Smooth muscle cell (in vitro differentiated cells): Measurements from ENCODE around the gene KIAA1143. TPM values are rescaled to one million over a fixed set of nuclear protein-coding genes. Genes with fewer than 3 reads are reported as not detected.

Experiments used
- DNase-seq: peaks from one replicate; lab custom pipeline; 2025; ENCODE audit not compliant: unreplicated experiment; lab: John Stamatoyannopoulos, UW
- H2AFZ ChIP-seq: fragments of 200-600 bp; sonication (generic); 2 replicates; pipeline ENCODE4 v1.6.0; 2016; ENCODE audit warnings: antibody characterized with exemption, low read depth, mild to moderate bottlenecking
- H3F3A ChIP-seq: fragments of 200-600 bp; sonication (generic); 2 replicates; pipeline ENCODE4 v1.6.0; 2017; ENCODE audit warnings: antibody characterized with exemption, low read depth
- H3K27ac ChIP-seq: fragments of 200-600 bp; sonication (generic); 2 replicates; pipeline ENCODE4 v1.5.1; 2016; ENCODE audit warnings: low read depth, mild to moderate bottlenecking
- H3K27me3 ChIP-seq: fragments of 200-600 bp; sonication (generic); 2 replicates; pipeline ENCODE4 v1.6.1; 2016; ENCODE audit warnings: low read depth, mild to moderate bottlenecking
- H3K36me3 ChIP-seq: fragments of 200-600 bp; sonication (generic); 2 replicates; pipeline ENCODE4 v1.5.1; 2016; ENCODE audit warnings: low read depth
- H3K4me1 ChIP-seq: fragments of 200-600 bp; sonication (generic); 2 replicates; pipeline ENCODE4 v1.5.1; 2016; ENCODE audit warnings: low read depth
- H3K4me2 ChIP-seq: fragments of 200-600 bp; sonication (generic); 2 replicates; pipeline ENCODE4 v1.6.0; 2016; ENCODE audit warnings: mild to moderate bottlenecking
- H3K4me3 ChIP-seq: fragments of 200-600 bp; sonication (generic); 2 replicates; pipeline ENCODE4 v1.5.1; 2016; ENCODE audit warnings: mild to moderate bottlenecking
- H3K79me2 ChIP-seq: fragments of 200-600 bp; sonication (generic); 2 replicates; pipeline ENCODE4 v1.6.0; 2016; ENCODE audit warnings: low read depth, mild to moderate bottlenecking
- H3K9ac ChIP-seq: fragments of 200-600 bp; sonication (generic); 2 replicates; pipeline ENCODE4 v1.6.0; 2016; ENCODE audit warnings: low read depth
- H3K9me3 ChIP-seq: fragments of 200-600 bp; sonication (generic); replicated peaks from 2 replicates; pipeline ENCODE4 v1.5.1; 2016; ENCODE audit warnings: low read depth
- H4K20me1 ChIP-seq: fragments of 200-600 bp; sonication (generic); 2 replicates; pipeline ENCODE4 v1.6.0; 2016; ENCODE audit warnings: low read depth
- CTCF ChIP-seq: fragments of 200-600 bp; sonication (generic); IDR thresholded peaks from 2 replicates; pipeline ENCODE4 v1.5.1; 2017; ENCODE audit warnings: borderline replicate concordance, mild to moderate bottlenecking, antibody characterized with exemption; ENCODE audit not compliant: insufficient read depth, poor library complexity, severe bottlenecking
- WGBS: methylation state at CpG from one replicate; pipeline ENCODE4 v1.1.7; 2016; ENCODE audit warnings: low lambda C conversion rate; 5-methylcytosine and 5-hydroxymethylcytosine counted together
- polyA plus RNA-seq: library from polyadenylated mRNA; unstranded; fragments of >200 nt; fragmentation: Nextera tagmentation; extraction: Ambion mirVana; gene quantifications from 2 replicates; pipeline ENCODE4 v1.2.1, GENCODE V29; 2016
- total RNA-seq: library from RNA; depleted of rRNA; stranded (reverse); fragments of >200 nt; gene quantifications from 2 replicates; pipeline ENCODE4 v1.2.3, GENCODE V29; 2014

KIAA1143 gene
- total and polyA plus RNA-seq, 2 experiments from 2014 or later: 12.2 to 24.5 TPM

- Histone ChIP-seq H3K4me1 (no peaks in the 10 kb centered on the region), H4K20me1 (no peaks in the 10 kb centered on the region), H3K79me2 (no peaks in the 10 kb centered on the region), H3F3A (peaks cover 5% of the 10 kb centered on the region), H3K27me3 (no peaks in the 10 kb centered on the region), H3K27ac (no peak overlapping the region), H3K9me3 (peaks cover 55% of the 10 kb centered on the region), H3K9ac (no peak overlapping the region), H3K4me3 (no peak overlapping the region), H3K36me3 (peaks cover 13% of the 10 kb centered on the region), H3K4me2 (no peak overlapping the region), H2AFZ (no peak overlapping the region)
- WGBS: 93% methylated on average over 10 of the region's 10 CpGs
- no peak for DNase-seq
- no peak for TF ChIP-seq CTCF
Measured at GRCh38 chr3:44721231-44722102, 40.0 kb downstream of the KIAA1143 start.

- WGBS: 54% methylated on average over 33 of the region's 36 CpGs
- H3K79me2 ChIP-seq: no peaks in the 10 kb centered on the region
- H4K20me1 ChIP-seq: no peaks in the 10 kb centered on the region
- peak within 1 kb of the TSS; percentile 81 for H3K4me2 ChIP-seq
- H2AFZ ChIP-seq: peak within 1 kb of the TSS; percentile 93
- H3K9me3 ChIP-seq: peaks cover 6% of the 10 kb centered on the region
- no peaks in the 10 kb centered on the region for H3F3A ChIP-seq
- H3K27me3 ChIP-seq: no peaks in the 10 kb centered on the region
- TF ChIP-seq CTCF: peak; percentile 4
- no peaks in the 10 kb centered on the region for H3K4me1 ChIP-seq
- peak within 1 kb of the TSS; percentile 55 for H3K9ac ChIP-seq
- DNase-seq: no peak
- peaks cover 5% of the 10 kb centered on the region for H3K36me3 ChIP-seq
- H3K27ac ChIP-seq: no peak within 1 kb of the TSS
- peak within 1 kb of the TSS; percentile 66 for H3K4me3 ChIP-seq
Measured at GRCh38 chr3:44712455-44713075, 48.9 kb downstream of the KIAA1143 start, which contains the start of gene ZNF502. TSS of gene ZNF502 (plus strand) at chr3:44712660. CDS start at chr3:44720262, 7,602 bp downstream.

Other genes with a start within 250 kb of the KIAA1143 start
- 5.6 and 10.6 TPM in 2 replicates for gene ZKSCAN7, start 206.4 kb downstream of the KIAA1143 start, total RNA-seq
- 3.7 and 4.6 TPM in 2 replicates for gene ZKSCAN7, start 206.4 kb downstream of the KIAA1143 start, polyA plus RNA-seq
- 5.1 and 5.4 TPM in 2 replicates for gene ZNF660, start 176.7 kb downstream of the KIAA1143 start, total RNA-seq
- gene ZNF660, start 176.7 kb downstream of the KIAA1143 start, polyA plus RNA-seq: 1.8 and 2.0 TPM in 2 replicates
- gene ZNF197, start 136.6 kb downstream of the KIAA1143 start, total RNA-seq: 23.0 and 25.2 TPM in 2 replicates
- 6.6 and 10.1 TPM in 2 replicates for gene ZNF197, start 136.6 kb downstream of the KIAA1143 start, polyA plus RNA-seq
- 17.7 and 30.8 TPM in 2 replicates for gene ZNF35, start 112.9 kb downstream of the KIAA1143 start, total RNA-seq
- gene ZNF35, start 112.9 kb downstream of the KIAA1143 start, polyA plus RNA-seq: 5.1 and 6.7 TPM in 2 replicates
- 2.0 and 2.1 TPM in 2 replicates for gene ZNF502, start 49.0 kb downstream of the KIAA1143 start, total RNA-seq
- gene ZNF502, start 49.0 kb downstream of the KIAA1143 start, polyA plus RNA-seq: 0.47 and 0.72 TPM in 2 replicates
- 2.8 and 2.9 TPM in 2 replicates for gene ZNF501, start 32.0 kb downstream of the KIAA1143 start, total RNA-seq
- gene ZNF501, start 32.0 kb downstream of the KIAA1143 start, polyA plus RNA-seq: 1.5 and 2.7 TPM in 2 replicates
- gene KIF15, start 175 bp upstream of the KIAA1143 start, total RNA-seq: 5.7 and 6.2 TPM in 2 replicates
- 1.8 and 2.8 TPM in 2 replicates for gene KIF15, start 175 bp upstream of the KIAA1143 start, polyA plus RNA-seq
- 15.9 and 19.3 TPM in 2 replicates for gene TMEM42, start 100.3 kb upstream of the KIAA1143 start, total RNA-seq
- 24.8 and 33.6 TPM in 2 replicates for gene TMEM42, start 100.3 kb upstream of the KIAA1143 start, polyA plus RNA-seq
- not detected in 2 replicates for gene TGM4, start 113.0 kb upstream of the KIAA1143 start, total RNA-seq
- not detected in 2 replicates for gene TGM4, start 113.0 kb upstream of the KIAA1143 start, polyA plus RNA-seq
- gene ZDHHC3, start 214.6 kb upstream of the KIAA1143 start, total RNA-seq: 38.2 and 63.7 TPM in 2 replicates
- 34.8 and 40.5 TPM in 2 replicates for gene ZDHHC3, start 214.6 kb upstream of the KIAA1143 start, polyA plus RNA-seq
- gene EXOSC7, start 214.6 kb upstream of the KIAA1143 start, total RNA-seq: 42.2 and 48.7 TPM in 2 replicates
- gene EXOSC7, start 214.6 kb upstream of the KIAA1143 start, polyA plus RNA-seq: 49.0 and 61.2 TPM in 2 replicates